Activated naive CD8-positive, alpha-beta T cell treated with anti-CD3 and anti-CD28 coated beads for 36 hours (primary cell): ENCODE data around the gene NT5DC1. TPM values are rescaled to one million over a fixed set of nuclear protein-coding genes. Genes with fewer than 3 reads are reported as not detected.
A peak's percentile ranks its signal among the peaks of the same experiment; 100 is the strongest.
"Not testable (repeated sequence)": the region's sequence is repeated elsewhere in the genome, so short reads cannot be mapped to it uniquely, and the experiment has no call there.

ENCODE experiments used
- DNase-seq: peaks from one replicate; pipeline ENCODE4 v3.0.0; 2021
- H3K27ac Mint-ChIP-seq: one replicate; pipeline ENCODE4 v1.8.0; 2022; ENCODE audit warnings: mild to moderate bottlenecking, moderate library complexity, mixed read lengths
- H3K27me3 Mint-ChIP-seq: one replicate; pipeline ENCODE4 v1.8.0; 2022; ENCODE audit warnings: mild to moderate bottlenecking, mixed read lengths
- H3K36me3 Mint-ChIP-seq: one replicate; pipeline ENCODE4 v1.8.0; 2021; ENCODE audit warnings: mild to moderate bottlenecking, mixed read lengths
- H3K4me1 Mint-ChIP-seq: one replicate; pipeline ENCODE4 v1.8.0; 2021; ENCODE audit warnings: mixed read lengths
- H3K4me3 Mint-ChIP-seq: one replicate; pipeline ENCODE4 v1.8.0; 2022; ENCODE audit warnings: mild to moderate bottlenecking, moderate library complexity, mixed read lengths
- H3K9me3 Mint-ChIP-seq: one replicate; pipeline ENCODE4 v1.8.0; 2022; ENCODE audit warnings: mixed read lengths
- total RNA-seq, 2 experiments: library from RNA; stranded (reverse); gene quantifications; one replicate each; pipeline ENCODE4 v1.2.3, GENCODE V29; 2021

The NT5DC1 gene
- total RNA-seq, 2 experiments from 2014 or later, result 42.6 to 47.1 TPM

- Mint-ChIP-seq H3K27me3 (peaks cover 26% of the 10 kb centered on the region), H3K4me1 (peaks cover 7% of the 10 kb centered on the region), H3K36me3 (no peaks in the 10 kb centered on the region), H3K27ac (no peak overlapping the region), H3K9me3 (no peaks in the 10 kb centered on the region), H3K4me3 (no peak overlapping the region)
- no peak for DNase-seq
These were observed 25.8 kb upstream of the NT5DC1 start for GRCh38 chr6:116074732-116075390.

- H3K27ac Mint-ChIP-seq, result no peak overlapping the region
These were observed 22.1 kb upstream of the NT5DC1 start for GRCh38 chr6:116078522-116078921.

GRCh38 chr6:116078945-116079344 lies 21.7 kb upstream of the NT5DC1 start:
- no peak for DNase-seq
- Mint-ChIP-seq H3K27ac (no peak overlapping the region), H3K27me3 (peaks cover 36% of the 10 kb centered on the region), H3K9me3 (no peaks in the 10 kb centered on the region), H3K4me3 (no peak overlapping the region), H3K36me3 (no peaks in the 10 kb centered on the region), H3K4me1 (no peaks in the 10 kb centered on the region)

More at GRCh38 chr6:116078522-116078921, 22.1 kb upstream of the NT5DC1 start:
- Mint-ChIP-seq H3K36me3 (no peaks in the 10 kb centered on the region), H3K4me1 (no peaks in the 10 kb centered on the region), H3K9me3 (no peaks in the 10 kb centered on the region), H3K4me3 (no peak overlapping the region), H3K27me3 (peaks cover 36% of the 10 kb centered on the region)
- DNase-seq, result no peak

- H3K27ac Mint-ChIP-seq, result no peak overlapping the region
- H3K4me1 Mint-ChIP-seq, result peaks cover 2% of the 10 kb centered on the region
- H3K9me3 Mint-ChIP-seq, result no peaks in the 10 kb centered on the region
- H3K36me3 Mint-ChIP-seq, result no peaks in the 10 kb centered on the region
- DNase-seq, result no peak
- H3K4me3 Mint-ChIP-seq, result no peak overlapping the region
- H3K27me3 Mint-ChIP-seq, result peaks cover 26% of the 10 kb centered on the region
These were observed 17.6 kb upstream of the NT5DC1 start for GRCh38 chr6:116083052-116083451.

- DNase-seq, result no peak
- Mint-ChIP-seq H3K36me3 (no peaks in the 10 kb centered on the region), H3K9me3 (no peaks in the 10 kb centered on the region), H3K4me3 (no peak overlapping the region), H3K27me3 (peaks cover 17% of the 10 kb centered on the region), H3K4me1 (peaks cover 2% of the 10 kb centered on the region), H3K27ac (no peak overlapping the region)
These were observed 16.4 kb upstream of the NT5DC1 start for GRCh38 chr6:116084284-116084683.

- no peak overlapping the region for H3K27ac Mint-ChIP-seq
- H3K4me3 Mint-ChIP-seq, result no peak overlapping the region
- peaks cover 2% of the 10 kb centered on the region for H3K4me1 Mint-ChIP-seq
- H3K9me3 Mint-ChIP-seq, result no peaks in the 10 kb centered on the region
- no peaks in the 10 kb centered on the region for H3K36me3 Mint-ChIP-seq
- peaks cover 3% of the 10 kb centered on the region for H3K27me3 Mint-ChIP-seq
- DNase-seq, result no peak
These were observed 13.1 kb upstream of the NT5DC1 start for GRCh38 chr6:116087437-116088027.

- H3K9me3 Mint-ChIP-seq, result no peaks in the 10 kb centered on the region
These were observed 11.7 kb upstream of the NT5DC1 start for GRCh38 chr6:116088946-116089345.

GRCh38 chr6:116090251-116090650 lies 10.4 kb upstream of the NT5DC1 start:
- Mint-ChIP-seq H3K36me3 (no peaks in the 10 kb centered on the region), H3K9me3 (no peaks in the 10 kb centered on the region), H3K27ac (no peak overlapping the region), H3K27me3 (no peaks in the 10 kb centered on the region), H3K4me3 (no peak overlapping the region), H3K4me1 (peaks cover 2% of the 10 kb centered on the region)
- DNase-seq, result no peak

More at GRCh38 chr6:116088946-116089345, 11.7 kb upstream of the NT5DC1 start:
- no peak for DNase-seq
- H3K36me3 Mint-ChIP-seq, result no peaks in the 10 kb centered on the region
- no peaks in the 10 kb centered on the region for H3K27me3 Mint-ChIP-seq
- no peak overlapping the region for H3K4me3 Mint-ChIP-seq
- H3K27ac Mint-ChIP-seq, result no peak overlapping the region
- peaks cover 2% of the 10 kb centered on the region for H3K4me1 Mint-ChIP-seq

GRCh38 chr6:116094041-116094440 lies 6.6 kb upstream of the NT5DC1 start:
- H3K4me1 Mint-ChIP-seq, result peaks cover 1% of the 10 kb centered on the region
- no peak overlapping the region for H3K27ac Mint-ChIP-seq
- peaks cover 7% of the 10 kb centered on the region for H3K36me3 Mint-ChIP-seq
- no peak for DNase-seq
- no peaks in the 10 kb centered on the region for H3K27me3 Mint-ChIP-seq
- H3K9me3 Mint-ChIP-seq, result peaks cover 14% of the 10 kb centered on the region
- H3K4me3 Mint-ChIP-seq, result no peak overlapping the region

GRCh38 chr6:116096048-116096759 lies 4.4 kb upstream of the NT5DC1 start:
- not testable (repeated sequence) for H3K36me3 Mint-ChIP-seq, DNase-seq, H3K27ac Mint-ChIP-seq, H3K27me3 Mint-ChIP-seq, H3K4me3 Mint-ChIP-seq, H3K4me1 Mint-ChIP-seq
- H3K9me3 Mint-ChIP-seq, result peaks cover 14% of the 10 kb centered on the region

GRCh38 chr6:116096979-116097816 lies 3.5 kb upstream of the NT5DC1 start:
- DNase-seq, result no peak
- peaks cover 14% of the 10 kb centered on the region for H3K9me3 Mint-ChIP-seq
- peaks cover 17% of the 10 kb centered on the region for H3K4me1 Mint-ChIP-seq
- no peak overlapping the region for H3K4me3 Mint-ChIP-seq
- no peaks in the 10 kb centered on the region for H3K27me3 Mint-ChIP-seq
- no peak overlapping the region for H3K27ac Mint-ChIP-seq
- peaks cover 7% of the 10 kb centered on the region for H3K36me3 Mint-ChIP-seq

- Mint-ChIP-seq H3K4me3 (no peak overlapping the region), H3K36me3 (peaks cover 12% of the 10 kb centered on the region), H3K27me3 (no peaks in the 10 kb centered on the region), H3K9me3 (peaks cover 14% of the 10 kb centered on the region), H3K4me1 (peaks cover 33% of the 10 kb centered on the region), H3K27ac (no peak overlapping the region)
- no peak for DNase-seq
These were observed 1.6 kb upstream of the NT5DC1 start for GRCh38 chr6:116099036-116099435.

- Mint-ChIP-seq H3K27me3 (no peaks in the 10 kb centered on the region), H3K4me3 (peak overlapping the region; percentile 93), H3K36me3 (peaks cover 5% of the 10 kb centered on the region), H3K4me1 (peaks cover 55% of the 10 kb centered on the region), H3K27ac (peak overlapping the region; percentile 88), H3K9me3 (peaks cover 5% of the 10 kb centered on the region)
- no peak for DNase-seq
These were observed 657 bp downstream of the NT5DC1 start for GRCh38 chr6:116101302-116101718.

GRCh38 chr6:116101790-116102189 lies 1.1 kb downstream of the NT5DC1 start:
- peak overlapping the region; percentile 93 for H3K4me3 Mint-ChIP-seq
- H3K4me1 Mint-ChIP-seq, result peaks cover 55% of the 10 kb centered on the region
- peak overlapping the region; percentile 88 for H3K27ac Mint-ChIP-seq
- DNase-seq, result no peak
- no peaks in the 10 kb centered on the region for H3K27me3 Mint-ChIP-seq
- peaks cover under 1% of the 10 kb centered on the region for H3K9me3 Mint-ChIP-seq
- H3K36me3 Mint-ChIP-seq, result peaks cover 5% of the 10 kb centered on the region

- H3K9me3 Mint-ChIP-seq, result no peaks in the 10 kb centered on the region
- no peak for DNase-seq
- peaks cover 55% of the 10 kb centered on the region for H3K4me1 Mint-ChIP-seq
- peak overlapping the region; percentile 1 for H3K4me3 Mint-ChIP-seq
- no peak overlapping the region for H3K27ac Mint-ChIP-seq
- no peaks in the 10 kb centered on the region for H3K27me3 Mint-ChIP-seq
- H3K36me3 Mint-ChIP-seq, result peaks cover 5% of the 10 kb centered on the region
These were observed 2.2 kb downstream of the NT5DC1 start for GRCh38 chr6:116102873-116103272.
